Measurements from ENCODE around the gene GNPTAB.

Gene GNPTAB

GRCh38 chr12:101802486-101802885 is 28.3 kb downstream of the GNPTAB start:
- DNase-seq = no peak

- DNase-seq = no peak
These were observed 31.0 kb downstream of the GNPTAB start for GRCh38 chr12:101799774-101800173.

- no peak for DNase-seq
These were observed 35.0 kb downstream of the GNPTAB start for GRCh38 chr12:101795786-101796185.

- no peak for DNase-seq
These were observed 35.7 kb downstream of the GNPTAB start for GRCh38 chr12:101795013-101795412.

- DNase-seq = no peak
These were observed 36.2 kb downstream of the GNPTAB start for GRCh38 chr12:101794574-101794973.

GRCh38 chr12:101793401-101793800 is 37.4 kb downstream of the GNPTAB start:
- peak; percentile 75 for DNase-seq

GRCh38 chr12:101792046-101792931 is 38.5 kb downstream of the GNPTAB start:
- no peak for DNase-seq

- no peak for DNase-seq
These were observed 41.6 kb downstream of the GNPTAB start for GRCh38 chr12:101789171-101789570.

GRCh38 chr12:101785671-101786070 is 45.1 kb downstream of the GNPTAB start:
- no peak for DNase-seq

GRCh38 chr12:101784376-101784775 is 46.4 kb downstream of the GNPTAB start:
- DNase-seq = no peak

GRCh38 chr12:101783838-101784237 is 46.9 kb downstream of the GNPTAB start:
- no peak for DNase-seq

- DNase-seq = no peak
These were observed 47.6 kb downstream of the GNPTAB start for GRCh38 chr12:101783150-101783549.

- peak; percentile 54 for DNase-seq
These were observed 48.5 kb downstream of the GNPTAB start for GRCh38 chr12:101782273-101782731.

- peak; percentile 24 for DNase-seq
These were observed 48.9 kb downstream of the GNPTAB start for GRCh38 chr12:101781834-101782233.

- no peak for DNase-seq
These were observed 50.2 kb downstream of the GNPTAB start for GRCh38 chr12:101780599-101780998.

GRCh38 chr12:101779626-101780025 is 51.1 kb downstream of the GNPTAB start:
- DNase-seq = no peak

- DNase-seq = no peak
These were observed 51.6 kb downstream of the GNPTAB start for GRCh38 chr12:101779200-101779599.

- DNase-seq = no peak
These were observed 52.8 kb downstream of the GNPTAB start for GRCh38 chr12:101777978-101778377.

- no peak for DNase-seq
These were observed 53.3 kb downstream of the GNPTAB start for GRCh38 chr12:101777485-101777884.

GRCh38 chr12:101775816-101776215 is 54.9 kb downstream of the GNPTAB start:
- DNase-seq = no peak

GRCh38 chr12:101773650-101774162 is 57.1 kb downstream of the GNPTAB start:
- peak; percentile 68 for DNase-seq

GRCh38 chr12:101772012-101772775 is 58.6 kb downstream of the GNPTAB start:
- DNase-seq = no peak

GRCh38 chr12:101769865-101770264 is 60.9 kb downstream of the GNPTAB start:
- no peak for DNase-seq

- no peak for DNase-seq
These were observed 62.0 kb downstream of the GNPTAB start for GRCh38 chr12:101768781-101769180.

All from HCEC 1CT (cell line).